GM23338 (cell line): Measurements from ENCODE around the gene RABGAP1L.

Experiments
- CREB1 ChIP-seq: fragments of 250-450 bp; sonication (Bioruptor Pico); IDR thresholded peaks from 2 replicates; pipeline ENCODE4 v1.5.0; 2020; ENCODE audit warnings: low read depth, mild to moderate bottlenecking, moderate library complexity
- CTCF ChIP-seq, 2 experiments: fragments of 200-600 bp in 1 of 2; sonication (generic) in 1 of 2; conservative IDR thresholded peaks; 2 replicates each; pipeline versions ENCODE4 v1.5.1 to v1.6.1; 2016 to 2017; ENCODE audit warnings: antibody characterized with exemption in 2 of 2, low read depth in 2 of 2, mild to moderate bottlenecking in 2 of 2, moderate library complexity in 1 of 2
- EZH2 ChIP-seq: fragments of 200-600 bp; sonication (generic); IDR thresholded peaks from one replicate; pipeline ENCODE4 v1.8.0; 2017; ENCODE audit warnings: antibody characterized with exemption, mild to moderate bottlenecking, low read depth; ENCODE audit not compliant: unreplicated experiment
- EZH2phosphoT487 ChIP-seq: fragments of 200-600 bp; sonication (generic); IDR thresholded peaks from one replicate; pipeline ENCODE4 v1.8.1; 2018; ENCODE audit warnings: antibody characterized with exemption; ENCODE audit not compliant: unreplicated experiment
- JUNB ChIP-seq: IDR thresholded peaks from one replicate; pipeline ENCODE4 v1.6.1; 2016; ENCODE audit warnings: antibody characterized with exemption; ENCODE audit not compliant: unreplicated experiment
- NANOG ChIP-seq: IDR thresholded peaks from 2 replicates; pipeline ENCODE4 v1.6.1; 2016; ENCODE audit warnings: antibody characterized with exemption, borderline replicate concordance
- POLR2AphosphoS5 ChIP-seq: IDR thresholded peaks from 2 replicates; pipeline ENCODE4 v1.6.1; 2016; ENCODE audit warnings: antibody characterized with exemption, low read depth
- REST ChIP-seq: IDR thresholded peaks from one replicate; pipeline ENCODE4 v1.6.1; 2018; ENCODE audit warnings: antibody characterized with exemption; ENCODE audit not compliant: unreplicated experiment
- ZNF462 ChIP-seq: fragments of 250-450 bp; sonication (Bioruptor Pico); IDR thresholded peaks from 2 replicates; pipeline ENCODE4 v1.5.0; 2020; ENCODE audit warnings: mild to moderate bottlenecking, moderate library complexity

GRCh38 chr1:174135211-174135610, 24.1 kb upstream of the RABGAP1L start:
- TF ChIP-seq EZH2: no peak
- TF ChIP-seq CTCF (conservative IDR thresholded peaks at IDR 0.05; ENCODE audit: low read depth in 2 of 2): no peak
- no peak for TF ChIP-seq JUNB
- TF ChIP-seq CREB1 (CRISPR knock-in tag): no peak
- no peak for TF ChIP-seq POLR2AphosphoS5
- no peak for TF ChIP-seq REST
- no peak for TF ChIP-seq EZH2phosphoT487
- TF ChIP-seq NANOG: no peak
- TF ChIP-seq ZNF462 (CRISPR knock-in tag): no peak
